IMR-90 (cell line): ENCODE measurements around the gene DGKQ. TPM values are rescaled to one million over a fixed set of nuclear protein-coding genes. Genes with fewer than 3 reads are reported as not detected.

Experiments used
- ATAC-seq: fragments of 200-7000 bp; cut with Tn5 transposase; 2 replicates; pipeline ENCODE4 v1.9.1; 2020; ENCODE audit warnings: low read depth, mild to moderate bottlenecking, moderate library complexity
- BruUV-seq: library from RNA; stranded (reverse); fragments of 400-500 nt; replicated peaks from 2 replicates; lab custom pipeline; 2021; lab: Mats Ljungman, UMichigan
- CTCF ChIA-PET: fragments of 300-600 bp; formaldehyde crosslinking; extraction: SDS; loops from one replicate; lab custom pipeline; 2021; ENCODE audit warnings: antibody characterized with exemption; lab: Yijun Ruan, JAX
- POLR2A ChIA-PET: fragments of 300-600 bp; sonication (Branson Sonifier 250); formaldehyde crosslinking; loops from one replicate; lab custom pipeline; 2022; ENCODE audit warnings: antibody characterized with exemption; ENCODE audit not compliant: unreplicated experiment; lab: Charles Lee
- DNase-seq: peaks from one replicate; pipeline ENCODE4 v3.0.0; 2013
- H2AFZ ChIP-seq: replicated peaks from 2 replicates; pipeline ENCODE3; 2013; ENCODE audit warnings: low read length, mild to moderate bottlenecking; ENCODE audit not compliant: poor library complexity
- H2AK5ac ChIP-seq: 2 replicates; pipeline ENCODE4 v1.6.1; 2013; ENCODE audit warnings: low read depth, low read length, inconsistent platforms
- H2AK9ac ChIP-seq: replicated peaks from 2 replicates; pipeline ENCODE3; 2013; ENCODE audit warnings: mild to moderate bottlenecking, low read depth, low read length, moderate library complexity; ENCODE audit not compliant: poor library complexity
- H2BK120ac ChIP-seq: 2 replicates; pipeline ENCODE4 v1.6.1; 2013; ENCODE audit warnings: low read depth, low read length, inconsistent platforms
- H2BK15ac ChIP-seq: 3 replicates; pipeline ENCODE4 v1.6.1; 2013; ENCODE audit warnings: low read depth, low read length, inconsistent platforms
- H2BK20ac ChIP-seq: 2 replicates; pipeline ENCODE4 v1.6.1; 2013; ENCODE audit warnings: low read depth, mild to moderate bottlenecking, inconsistent platforms, low read length, moderate library complexity
- H2BK5ac ChIP-seq: 2 replicates; pipeline ENCODE4 v1.6.1; 2013; ENCODE audit warnings: mild to moderate bottlenecking, low read depth, low read length, inconsistent platforms; ENCODE audit not compliant: poor library complexity, severe bottlenecking
- H3K14ac ChIP-seq: replicated peaks from 2 replicates; pipeline ENCODE4 v1.6.1; 2013; ENCODE audit warnings: low read depth, low read length, inconsistent platforms
- H3K18ac ChIP-seq: 2 replicates; pipeline ENCODE4 v1.6.1; 2013; ENCODE audit warnings: low read depth, low read length, control low read depth
- H3K23ac ChIP-seq: 2 replicates; pipeline ENCODE4 v1.6.1; 2013; ENCODE audit warnings: low read depth, low read length, inconsistent platforms
- H3K27ac ChIP-seq: 2 replicates; pipeline ENCODE4 v1.5.1; 2013; ENCODE audit warnings: mild to moderate bottlenecking, control low read depth, low read length; ENCODE audit not compliant: insufficient read depth
- H3K27me3 ChIP-seq: 2 replicates; pipeline ENCODE4 v1.6.1; 2013; ENCODE audit warnings: low read length; ENCODE audit not compliant: control insufficient read depth, insufficient read depth
- H3K36me3 ChIP-seq: 2 replicates; pipeline ENCODE4 v1.6.1; 2013; ENCODE audit warnings: low read length, mixed read lengths; ENCODE audit not compliant: control insufficient read depth, insufficient read depth
- H3K4ac ChIP-seq: 2 replicates; pipeline ENCODE4 v1.6.1; 2013; ENCODE audit warnings: low read depth, low read length, inconsistent platforms
- H3K4me1 ChIP-seq: 2 replicates; pipeline ENCODE4 v1.6.1; 2013; ENCODE audit warnings: low read length, mixed read lengths; ENCODE audit not compliant: control insufficient read depth, insufficient read depth
- H3K4me2 ChIP-seq: 2 replicates; pipeline ENCODE4 v1.6.1; 2013; ENCODE audit warnings: low read depth, mild to moderate bottlenecking, control low read depth, low read length, moderate library complexity
- H3K4me3 ChIP-seq: 2 replicates; pipeline ENCODE4 v1.5.1; 2013; ENCODE audit warnings: low read depth, mild to moderate bottlenecking, control low read depth, low read length, moderate library complexity; ENCODE audit not compliant: insufficient read depth
- H3K56ac ChIP-seq: 2 replicates; pipeline ENCODE4 v1.6.1; 2013; ENCODE audit warnings: low read length, inconsistent platforms; ENCODE audit not compliant: insufficient read depth; ENCODE audit errors: extremely low read depth
- H3K79me1 ChIP-seq, 2 experiments: 2 replicates each; pipeline ENCODE4 v1.6.1; 2013; ENCODE audit warnings: low read length in 2 of 2, inconsistent platforms in 1 of 2, low read depth in 1 of 2
- H3K9ac ChIP-seq: 2 replicates; pipeline ENCODE4 v1.6.1; 2013; ENCODE audit warnings: low read depth, low read length, control low read depth
- H3K9me1 ChIP-seq: 2 replicates; pipeline ENCODE4 v1.6.1; 2013; ENCODE audit warnings: low read length, inconsistent platforms; ENCODE audit not compliant: insufficient read depth
- H3K9me3 ChIP-seq: 2 replicates; pipeline ENCODE4 v1.6.1; 2013; ENCODE audit warnings: low read length; ENCODE audit not compliant: control insufficient read depth, insufficient read depth
- H4K20me1 ChIP-seq: 2 replicates; pipeline ENCODE4 v1.6.1; 2013; ENCODE audit warnings: low read length, inconsistent platforms; ENCODE audit not compliant: insufficient read depth
- H4K5ac ChIP-seq: 2 replicates; pipeline ENCODE4 v1.6.1; 2013; ENCODE audit warnings: mild to moderate bottlenecking, low read depth, low read length, control low read depth
- H4K8ac ChIP-seq, 2 experiments: 2 replicates each; pipeline ENCODE4 v1.6.1; 2013; ENCODE audit warnings: low read depth in 2 of 2, low read length in 2 of 2, control low read depth in 1 of 2, inconsistent platforms in 1 of 2
- H4K91ac ChIP-seq: 2 replicates; pipeline ENCODE4 v1.6.1; 2013; ENCODE audit warnings: low read depth, low read length, inconsistent platforms; ENCODE audit not compliant: insufficient read depth
- CEBPB ChIP-seq: IDR thresholded peaks from 2 replicates; pipeline ENCODE4 v1.6.1; 2012; ENCODE audit warnings: low read depth, low read length, improper control_type of control experiment
- CTCF ChIP-seq: conservative IDR thresholded peaks from 2 replicates; pipeline ENCODE4 v1.5.1; 2012; ENCODE audit warnings: mild to moderate bottlenecking, low read depth, low read length, improper control_type of control experiment
- MXI1 ChIP-seq: IDR thresholded peaks from 2 replicates; pipeline ENCODE4 v1.6.1; 2012; ENCODE audit warnings: low read depth, mild to moderate bottlenecking, low read length, moderate library complexity, borderline replicate concordance
- POLR2A ChIP-seq: IDR thresholded peaks from 2 replicates; pipeline ENCODE4 v1.6.1; 2012; ENCODE audit warnings: mild to moderate bottlenecking, low read depth, low read length
- WGBS, 2 experiments: methylation state at CpG; one replicate each; pipeline versions ENCODE4 v1.1.5 to v1.1.7; 2013; ENCODE audit warnings: missing lambda C conversion rate in 2 of 2; ENCODE audit not compliant: insufficient read length in 1 of 2; ENCODE audit errors: extremely low coverage in 2 of 2; 5-methylcytosine and 5-hydroxymethylcytosine counted together
- dilution Hi-C: fragments of 300-500 bp; cut with HindIII; formaldehyde crosslinking; loops from one replicate; pipeline ENCODE4 v1.14.3; 2018; ENCODE audit warnings: low sequenced_read_pairs; ENCODE audit not compliant: unreplicated experiment
- in situ Hi-C: fragments of 300-500 bp; cut with MboI; formaldehyde crosslinking; loops from 3 replicates; pipeline ENCODE4 v1.14.3; 2019; ENCODE audit warnings: low sequenced_read_pairs, inconsistent platforms, mixed read lengths
- intact Hi-C: fragments of 100-400 bp; cut with micrococcal nuclease; formaldehyde crosslinking; loops from 2 replicates; pipeline ENCODE4 v1.10.0; 2022
- polyA plus RNA-seq, 3 experiments: library from polyadenylated mRNA; depleted of rRNA; stranded (reverse); fragments of >200 nt; gene quantifications; 2 replicates each; pipeline ENCODE4 v1.2.3, GENCODE V29; 2012; ENCODE audit warnings: low replicate concordance in 1 of 3
- total RNA-seq: library from RNA; depleted of rRNA; stranded (reverse); fragments of >200 nt; gene quantifications from 2 replicates; pipeline ENCODE4 v1.2.3, GENCODE V29; 2012
- TF ChIP-seq, protein P1 (sequence below): fragments of 150-350 bp; IDR thresholded peaks from 2 replicates; pipeline ENCODE4 v1.6.1; 2017; ENCODE audit warnings: mild to moderate bottlenecking, antibody characterized with exemption, low read length, low read depth

DGKQ gene
- total and polyA plus RNA-seq, 2 of the 4 experiments (the other 2 are of a cell fraction), result 4.3 to 15.6 TPM

GRCh38 chr4:996030-996996 is 22.9 kb upstream of the DGKQ start:
- POLR2A ChIA-PET, result no interaction called here
- TF ChIP-seq CTCF (no peak), CEBPB (no peak), POLR2A (no peak), MXI1 (no peak)
- TF ChIP-seq, protein P1, sequence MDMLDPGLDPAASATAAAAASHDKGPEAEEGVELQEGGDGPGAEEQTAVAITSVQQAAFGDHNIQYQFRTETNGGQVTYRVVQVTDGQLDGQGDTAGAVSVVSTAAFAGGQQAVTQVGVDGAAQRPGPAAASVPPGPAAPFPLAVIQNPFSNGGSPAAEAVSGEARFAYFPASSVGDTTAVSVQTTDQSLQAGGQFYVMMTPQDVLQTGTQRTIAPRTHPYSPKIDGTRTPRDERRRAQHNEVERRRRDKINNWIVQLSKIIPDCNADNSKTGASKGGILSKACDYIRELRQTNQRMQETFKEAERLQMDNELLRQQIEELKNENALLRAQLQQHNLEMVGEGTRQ, result no peak
- Histone ChIP-seq H3K9me3 (no peaks in the 10 kb centered on the region; the same call in 1 of the 2 replicates), H2AK5ac (no peak overlapping the region), H3K18ac (no peak overlapping the region), H2BK120ac (no peak overlapping the region), H3K9me1 (no peaks in the 10 kb centered on the region), H3K4ac (no peak overlapping the region), H2BK5ac (no peak overlapping the region), H4K20me1 (peaks cover 11% of the 10 kb centered on the region), H3K4me2 (no peak overlapping the region), H3K56ac (no peak overlapping the region), H3K23ac (no peak overlapping the region), H3K27me3 (peaks cover 40% of the 10 kb centered on the region), H3K79me1 (0 out of 4 replicates have a peak, but pooled peaks cover 0 to 4% of the 10 kb centered on the region in 2 experiments), H3K27ac (no peak overlapping the region), H2AFZ (no peak overlapping the region), H2BK20ac (no peak overlapping the region), H2AK9ac (peak overlapping the region; percentile 37), H3K4me1 (peaks cover 3% of the 10 kb centered on the region; the same call in 1 of the 2 replicates), H4K91ac (no peak overlapping the region), H4K5ac (no peak overlapping the region), H2BK15ac (no peak overlapping the region), H3K4me3 (no peak overlapping the region), H3K36me3 (peaks cover under 1% of the 10 kb centered on the region; the same call in 1 of the 2 replicates), H4K8ac (no peak overlapping the region), H3K9ac (no peak overlapping the region), H3K14ac (no peak overlapping the region)
- CTCF ChIA-PET, result no interaction called here
- intact Hi-C loops (no loop called here), in situ Hi-C loops (no loop called here), dilution Hi-C loops (no loop called here)
- no TSS peak for BruUV-seq
- DNase-seq, result no peak
- 70% methylated on average over 3 of the region's 15 CpGs; no CpG with 5 or more reads in 1 of the 2 experiments for WGBS, 2 experiments
- ATAC-seq, result no peak
